GM21526 (cell line): ENCODE results near the gene ZNF653.
"Not testable (repeated sequence)": the region's sequence is repeated elsewhere in the genome, so short reads cannot be mapped to it uniquely, and the experiment has no call there.

Source experiments
- ATAC-seq: cut with Tn5 transposase; IDR thresholded peaks from one replicate; pipeline ENCODE4 v1.9.1; 2021; ENCODE audit warnings: moderate library complexity; ENCODE audit not compliant: unreplicated experiment, low FRiP score

ZNF653 gene

GRCh38 chr19:11437955-11438354 is 67.7 kb downstream of the ZNF653 start:
- ATAC-seq, result no peak

GRCh38 chr19:11435833-11436313 is 69.8 kb downstream of the ZNF653 start:
- no peak for ATAC-seq

DNA sequence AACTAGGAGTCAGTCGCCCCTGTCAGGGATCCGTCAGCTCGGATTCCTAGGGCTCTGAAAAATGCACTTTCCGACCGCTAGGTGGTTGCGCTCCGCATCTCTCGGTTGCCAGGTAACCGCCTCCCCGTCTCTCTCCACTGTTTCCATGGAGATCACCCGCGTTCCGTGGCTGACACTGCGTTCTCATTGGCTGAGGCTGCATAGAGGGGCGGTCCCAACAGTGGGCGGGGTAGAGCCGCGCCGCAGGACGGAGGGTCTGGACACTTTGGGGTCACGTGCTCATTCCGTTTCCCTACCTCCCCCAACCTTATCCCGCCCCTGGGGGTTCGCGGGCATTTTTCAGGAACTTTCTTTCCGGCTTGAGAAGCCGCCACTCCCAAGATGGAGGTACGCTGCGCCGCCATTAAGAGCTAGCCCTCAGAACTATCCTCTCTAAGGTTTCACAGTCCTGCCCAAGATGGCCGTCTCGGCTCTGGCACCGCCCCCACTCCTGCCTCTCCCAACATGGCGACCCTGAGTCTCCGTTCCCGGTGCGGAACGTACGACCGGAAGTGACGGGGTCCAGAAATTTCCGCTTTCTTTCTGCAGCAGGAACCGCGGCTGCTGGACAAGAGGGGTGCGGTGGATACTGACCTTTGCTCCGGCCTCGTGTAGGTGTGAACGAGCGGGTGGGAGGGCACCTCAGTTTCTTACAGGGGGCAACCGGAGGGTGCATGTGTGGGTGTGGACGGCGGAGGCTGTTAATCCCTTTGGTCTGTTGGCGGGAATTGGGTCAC is 70.4 kb downstream of the ZNF653 start, which contains the start of the genes ODAD3 and PRKCSH:
TSS of gene ODAD3 (minus strand) at position 65 of the 776 bp plus-strand sequence. CDS start 105 bp downstream, outside the sequence.
TSS of gene PRKCSH (plus strand) at position 579 of the 776 bp plus-strand sequence. CDS start 483 bp downstream, outside the sequence.
- peak; percentile 79 for ATAC-seq

GRCh38 chr19:11434703-11435056 is 71.0 kb downstream of the ZNF653 start:
- ATAC-seq, result no peak

- not testable (repeated sequence) for ATAC-seq
These were observed 72.1 kb downstream of the ZNF653 start for GRCh38 chr19:11433526-11433925.
